K562 (cell line): Measurements from ENCODE around the gene BCL2L13. TPM values are rescaled to one million over a fixed set of nuclear protein-coding genes. Genes with fewer than 3 reads are reported as not detected.
A peak's percentile ranks its signal among the peaks of the same experiment; 100 is the strongest.

Experiments used
- BACH1 ChIP-seq: fragments of 200-800 bp; sonication (Bioruptor generic); IDR thresholded peaks from 2 replicates; pipeline ENCODE4 v1.6.1; 2016; ENCODE audit warnings: missing genetic modification characterization, missing compliant biosample characterization
- CSDE1 ChIP-seq, 2 experiments: fragments of 450-650 bp; IDR thresholded peaks; 2 replicates each; pipeline ENCODE4 v1.6.1; 2016; ENCODE audit warnings: mild to moderate bottlenecking in 1 of 2
- EZH2 ChIP-seq: IDR thresholded peaks from 2 replicates; pipeline ENCODE4 v1.6.1; 2012; ENCODE audit warnings: low read depth, mild to moderate bottlenecking, inconsistent platforms, low read length, borderline replicate concordance
- IRF2 ChIP-seq: sonication (generic); formaldehyde crosslinking; IDR thresholded peaks from 2 replicates; pipeline ENCODE4 v1.8.1; 2022; ENCODE audit warnings: mild to moderate bottlenecking, missing genetic modification reagents
- KLF1 ChIP-seq: fragments of 450-650 bp; IDR thresholded peaks from 2 replicates; pipeline ENCODE4 v1.6.1; 2016; ENCODE audit warnings: missing genetic modification characterization, missing compliant biosample characterization
- RFX1 ChIP-seq: fragments of 450-650 bp; IDR thresholded peaks from 2 replicates; pipeline ENCODE4 v1.6.1; 2016; ENCODE audit warnings: mild to moderate bottlenecking, moderate library complexity
- STAT5B ChIP-seq: fragments of 250-450 bp; sonication (Bioruptor Pico); IDR thresholded peaks from 2 replicates; pipeline ENCODE4 v1.8.0; 2021; ENCODE audit warnings: mild to moderate bottlenecking, inconsistent platforms
- TRIM24 ChIP-seq, 2 experiments: fragments of 450-650 bp; IDR thresholded peaks; 2 replicates each; pipeline ENCODE4 v1.6.1; 2016
- ZBTB7A ChIP-seq: IDR thresholded peaks from 2 replicates; pipeline ENCODE4 v1.6.1; 2011; ENCODE audit warnings: low read depth, mild to moderate bottlenecking, low read length, moderate library complexity, borderline replicate concordance; ENCODE audit not compliant: control insufficient read depth
- ZC3H4 ChIP-seq: sonication (generic); formaldehyde crosslinking; IDR thresholded peaks from 2 replicates; pipeline ENCODE4 v1.9.0; 2021; ENCODE audit warnings: missing genetic modification reagents, borderline replicate concordance
- ZNF354B ChIP-seq: fragments of 250-450 bp; sonication (Bioruptor Pico); IDR thresholded peaks from 2 replicates; pipeline ENCODE4 v1.4.0; 2020
- ZNF445 ChIP-seq: fragments of 250-450 bp; sonication (Bioruptor Pico); IDR thresholded peaks from 2 replicates; pipeline ENCODE4 v1.4.0; 2020; ENCODE audit warnings: low read depth, mild to moderate bottlenecking, moderate library complexity
- ZNF766 ChIP-seq: fragments of 200-800 bp; sonication (Bioruptor generic); conservative IDR thresholded peaks from 2 replicates; pipeline ENCODE4 v1.6.1; 2016; ENCODE audit warnings: missing genetic modification characterization, missing compliant biosample characterization
- ZNF785 ChIP-seq: fragments of 250-450 bp; sonication (Bioruptor Pico); IDR thresholded peaks from 2 replicates; pipeline ENCODE4 v1.4.0; 2020; ENCODE audit warnings: mild to moderate bottlenecking
- polyA plus RNA-seq, 8 experiments: library from polyadenylated mRNA; depleted of rRNA in 4 of 8; stranded (reverse) in 5 of 8; unstranded in 3 of 8; fragments of >200 nt; fragmentation: Nextera tagmentation in 2 of 8; fragmentation: Illumina TruSeq in 1 of 8; extraction: Ambion mirVana in 2 of 8; extraction: Trizol in 1 of 8; gene quantifications; 2 replicates each; pipeline versions ENCODE4 v1.2.1 to v1.2.3, GENCODE V29; 2011 to 2014; ENCODE audit warnings: inconsistent platforms in 1 of 8, missing spikeins in 1 of 8
- total RNA-seq, 7 experiments: library from RNA; depleted of rRNA in 6 of 7; stranded (reverse); fragments of >200 nt in 6 of 7; fragmentation: Illumina TruSeq in 2 of 7; extraction: Trizol in 2 of 7; gene quantifications; 2 replicates each; pipeline versions ENCODE4 v1.2.1 to v1.2.3, GENCODE V29; 2011 to 2021; ENCODE audit warnings: low replicate concordance in 1 of 7
- TF ChIP-seq, protein P1 (sequence below): sonication (generic); formaldehyde crosslinking; IDR thresholded peaks from 2 replicates; pipeline ENCODE4 v1.8.1; 2022; ENCODE audit warnings: missing genetic modification reagents
- TF ChIP-seq, protein P2 (sequence below): fragments of 200-800 bp; sonication (Bioruptor generic); IDR thresholded peaks from 2 replicates; pipeline ENCODE4 v1.6.1; 2017; ENCODE audit warnings: missing genetic modification characterization, missing compliant biosample characterization
- TF ChIP-seq, protein P3 (sequence below), 2 experiments: IDR thresholded peaks; 2 replicates each; pipeline ENCODE4 v1.6.1; 2011; ENCODE audit warnings: borderline replicate concordance in 1 of 2, control low read depth in 1 of 2, low read depth in 1 of 2, low read length in 1 of 2, mild to moderate bottlenecking in 1 of 2, mixed read lengths in 1 of 2, moderate library complexity in 1 of 2; ENCODE audit not compliant: insufficient read depth in 1 of 2, insufficient read length in 1 of 2, poor library complexity in 1 of 2, severe bottlenecking in 1 of 2; ENCODE audit errors: extremely low read depth in 1 of 2
- TF ChIP-seq, protein P4 (sequence below), 2 experiments: fragments of 250-450 bp in 1 of 2; fragments of 450-650 bp in 1 of 2; sonication (Bioruptor Pico) in 1 of 2; IDR thresholded peaks; 2 replicates each; pipeline versions ENCODE4 v1.6.1 to v1.8.0; 2016 to 2021; ENCODE audit warnings: mild to moderate bottlenecking in 2 of 2, moderate library complexity in 2 of 2, missing compliant biosample characterization in 1 of 2, missing genetic modification characterization in 1 of 2

BCL2L13 gene
- total and polyA plus RNA-seq, 9 of the 15 experiments (the other 6 are each of a cell fraction or from before 2014, with no cell fraction given) = 41.5 to 63.4 (median 56.5) TPM

DNA sequence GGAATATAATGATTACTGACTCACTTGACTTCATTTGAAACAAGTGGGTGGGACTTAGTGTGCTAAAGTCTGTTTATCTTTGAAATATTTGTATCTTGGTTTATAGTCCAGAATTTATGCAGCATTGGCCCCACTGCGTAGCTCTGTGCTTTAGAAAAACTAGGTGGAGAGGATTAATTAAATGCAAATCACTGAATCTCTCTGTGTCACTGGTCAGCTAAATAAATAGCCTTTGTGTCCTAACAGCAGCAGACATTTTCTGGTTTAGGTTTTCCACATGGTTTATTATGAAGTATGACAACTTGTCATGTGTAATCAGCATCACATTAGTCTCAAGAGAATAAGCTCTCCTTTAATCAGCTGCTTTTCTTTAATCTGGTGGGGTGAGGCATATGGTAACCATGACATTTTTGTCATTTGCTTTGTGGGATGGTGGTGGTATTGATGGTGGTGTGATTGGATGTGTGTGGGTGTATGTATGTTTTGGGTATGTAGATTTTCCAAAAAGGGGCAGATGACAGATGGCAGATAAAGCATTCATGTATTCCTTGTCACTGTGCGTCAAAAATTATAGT is 33.9 kb downstream of the BCL2L13 start (continued):
- TF ChIP-seq, protein P1, sequence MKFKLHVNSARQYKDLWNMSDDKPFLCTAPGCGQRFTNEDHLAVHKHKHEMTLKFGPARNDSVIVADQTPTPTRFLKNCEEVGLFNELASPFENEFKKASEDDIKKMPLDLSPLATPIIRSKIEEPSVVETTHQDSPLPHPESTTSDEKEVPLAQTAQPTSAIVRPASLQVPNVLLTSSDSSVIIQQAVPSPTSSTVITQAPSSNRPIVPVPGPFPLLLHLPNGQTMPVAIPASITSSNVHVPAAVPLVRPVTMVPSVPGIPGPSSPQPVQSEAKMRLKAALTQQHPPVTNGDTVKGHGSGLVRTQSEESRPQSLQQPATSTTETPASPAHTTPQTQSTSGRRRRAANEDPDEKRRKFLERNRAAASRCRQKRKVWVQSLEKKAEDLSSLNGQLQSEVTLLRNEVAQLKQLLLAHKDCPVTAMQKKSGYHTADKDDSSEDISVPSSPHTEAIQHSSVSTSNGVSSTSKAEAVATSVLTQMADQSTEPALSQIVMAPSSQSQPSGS = no peak
- TF ChIP-seq ZBTB7A (no peak), STAT5B (CRISPR knock-in tag) (no peak), IRF2 (CRISPR knock-in tag) (no peak), TRIM24 (IDR thresholded peaks at IDR 0.05) (no peak; a peak in 1 of 4 replicates), ZNF766 (peak; percentile 46; the same call in 1 of the 2 replicates), ZC3H4 (no peak), EZH2 (no peak), RFX1 (peak; percentile 56), CSDE1 (IDR thresholded peaks at IDR 0.05) (0 out of 4 replicates have a peak, but pooled peaks of 1 of the 2 experiments have one; percentile 47), ZNF785 (CRISPR knock-in tag) (no peak), KLF1 (tag) (no peak), ZNF445 (CRISPR knock-in tag) (no peak), ZNF354B (no peak), BACH1 (tag) (0 out of 2 replicates have a peak, but pooled peaks have one; percentile 0)
- TF ChIP-seq, protein P2, sequence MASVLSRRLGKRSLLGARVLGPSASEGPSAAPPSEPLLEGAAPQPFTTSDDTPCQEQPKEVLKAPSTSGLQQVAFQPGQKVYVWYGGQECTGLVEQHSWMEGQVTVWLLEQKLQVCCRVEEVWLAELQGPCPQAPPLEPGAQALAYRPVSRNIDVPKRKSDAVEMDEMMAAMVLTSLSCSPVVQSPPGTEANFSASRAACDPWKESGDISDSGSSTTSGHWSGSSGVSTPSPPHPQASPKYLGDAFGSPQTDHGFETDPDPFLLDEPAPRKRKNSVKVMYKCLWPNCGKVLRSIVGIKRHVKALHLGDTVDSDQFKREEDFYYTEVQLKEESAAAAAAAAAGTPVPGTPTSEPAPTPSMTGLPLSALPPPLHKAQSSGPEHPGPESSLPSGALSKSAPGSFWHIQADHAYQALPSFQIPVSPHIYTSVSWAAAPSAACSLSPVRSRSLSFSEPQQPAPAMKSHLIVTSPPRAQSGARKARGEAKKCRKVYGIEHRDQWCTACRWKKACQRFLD (CRISPR knock-in tag) = 0 out of 2 replicates have a peak, but pooled peaks have one; percentile 44
- TF ChIP-seq, protein P3, sequence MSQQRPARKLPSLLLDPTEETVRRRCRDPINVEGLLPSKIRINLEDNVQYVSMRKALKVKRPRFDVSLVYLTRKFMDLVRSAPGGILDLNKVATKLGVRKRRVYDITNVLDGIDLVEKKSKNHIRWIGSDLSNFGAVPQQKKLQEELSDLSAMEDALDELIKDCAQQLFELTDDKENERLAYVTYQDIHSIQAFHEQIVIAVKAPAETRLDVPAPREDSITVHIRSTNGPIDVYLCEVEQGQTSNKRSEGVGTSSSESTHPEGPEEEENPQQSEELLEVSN (IDR thresholded peaks at IDR 0.05; ENCODE audit: borderline replicate concordance in 1 of 2, extremely low read depth in 1 of 2, insufficient read depth in 1 of 2, insufficient read length in 1 of 2, low read depth in 1 of 2, low read length in 1 of 2, poor library complexity in 1 of 2, severe bottlenecking in 1 of 2) = no peak
- TF ChIP-seq, protein P4, sequence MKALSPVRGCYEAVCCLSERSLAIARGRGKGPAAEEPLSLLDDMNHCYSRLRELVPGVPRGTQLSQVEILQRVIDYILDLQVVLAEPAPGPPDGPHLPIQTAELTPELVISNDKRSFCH (CRISPR knock-in tag; IDR thresholded peaks at IDR 0.05) = no peak
- TF ChIP-seq, protein P4 (tag; IDR thresholded peaks at IDR 0.05) = peak; percentile 48; the same call in 1 of the 2 replicates
